CD4-positive, alpha-beta T cell treated with Interleukin-21 for 1 hour (primary cell): ENCODE results near the gene FRMPD4.

Experiments
- DNase-seq: peaks from one replicate; pipeline ENCODE4 v3.0.0-alpha.2; 2020

FRMPD4 gene

DNA sequence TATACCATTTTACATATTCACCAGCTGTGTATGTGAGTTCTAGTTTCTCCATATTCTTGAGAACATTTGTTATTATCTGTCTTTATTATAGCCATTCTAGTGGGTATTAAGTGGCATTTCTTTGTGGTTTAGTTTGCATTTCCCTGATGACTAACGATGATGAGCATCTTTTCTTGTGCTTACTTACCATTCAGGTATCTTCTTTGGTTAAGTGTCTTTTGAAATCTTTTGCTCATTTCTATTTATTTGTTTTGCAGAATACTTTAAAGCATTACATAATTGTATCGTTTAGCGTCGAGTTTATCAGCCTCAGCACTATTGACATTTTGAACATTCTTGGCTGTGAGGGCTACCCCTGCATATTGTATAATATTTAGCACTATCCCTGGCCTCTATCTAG, 85.4 kb downstream of the FRMPD4 start:
- no peak for DNase-seq

- DNase-seq = no peak
These were observed 86.8 kb downstream of the FRMPD4 start for GRCh38 chrX:12225107-12225506.

GRCh38 chrX:12227412-12228041, 89.3 kb downstream of the FRMPD4 start:
- no peak for DNase-seq

- no peak for DNase-seq
These were observed 90.6 kb downstream of the FRMPD4 start for GRCh38 chrX:12228862-12229261.

- no peak for DNase-seq
These were observed 91.7 kb downstream of the FRMPD4 start for GRCh38 chrX:12229986-12230385.

DNA sequence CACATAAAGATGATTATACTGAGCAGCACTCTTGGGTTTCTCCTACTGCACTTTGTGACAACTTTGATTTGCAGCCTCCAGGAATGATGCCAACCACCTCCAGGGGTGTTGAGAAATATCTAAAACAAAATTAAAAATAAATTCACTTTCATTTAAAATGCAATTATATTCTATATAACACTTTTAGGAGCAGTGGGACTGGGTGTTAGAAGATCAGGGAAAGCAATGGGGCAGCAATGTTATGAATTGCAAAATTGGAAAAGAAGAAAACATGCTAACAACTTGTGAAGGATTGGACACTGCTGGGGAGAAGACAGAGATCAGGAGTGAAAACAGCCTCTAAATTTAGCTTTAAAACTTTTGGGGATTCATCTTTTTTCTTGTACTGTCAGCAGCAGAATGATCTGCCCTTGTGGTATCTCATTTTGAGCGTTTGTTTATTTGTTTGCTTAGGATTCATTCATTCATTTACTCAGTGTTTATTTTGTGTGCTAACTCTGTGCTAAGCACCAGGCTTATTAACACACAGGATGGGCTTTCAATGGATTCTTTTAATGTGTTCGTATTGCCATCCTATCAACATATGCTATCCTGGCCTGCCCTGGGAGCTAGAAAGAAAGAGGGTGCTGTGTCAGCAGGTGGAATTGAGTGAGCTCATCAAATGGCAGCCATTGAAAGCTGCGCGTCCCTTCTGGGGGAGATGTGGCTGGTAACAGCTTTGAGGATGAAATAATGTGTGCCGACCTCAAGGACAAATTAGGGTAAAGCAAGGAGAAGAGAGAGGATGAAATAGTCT, 96.5 kb downstream of the FRMPD4 start:
- no peak for DNase-seq

DNA sequence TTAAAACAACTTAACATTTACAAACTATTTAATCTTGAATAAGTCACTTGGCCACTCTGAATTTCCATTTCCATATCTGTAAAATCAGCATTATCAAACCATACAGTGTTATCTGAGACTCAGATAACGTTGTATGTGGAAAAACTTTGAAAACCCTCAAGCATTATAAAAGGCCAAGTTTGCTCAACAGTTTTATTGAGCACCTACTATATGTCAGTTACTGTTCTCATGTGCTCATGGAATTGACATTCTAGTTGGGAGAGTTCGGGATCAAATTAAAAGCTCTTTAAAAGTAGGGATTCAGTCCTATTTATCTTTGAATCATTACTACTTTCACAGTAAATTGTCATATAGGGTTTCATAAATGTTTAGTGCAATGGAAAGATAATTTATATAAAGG, 97.9 kb downstream of the FRMPD4 start:
- no peak for DNase-seq

GRCh38 chrX:12237131-12237530, 98.9 kb downstream of the FRMPD4 start:
- DNase-seq = no peak

DNA sequence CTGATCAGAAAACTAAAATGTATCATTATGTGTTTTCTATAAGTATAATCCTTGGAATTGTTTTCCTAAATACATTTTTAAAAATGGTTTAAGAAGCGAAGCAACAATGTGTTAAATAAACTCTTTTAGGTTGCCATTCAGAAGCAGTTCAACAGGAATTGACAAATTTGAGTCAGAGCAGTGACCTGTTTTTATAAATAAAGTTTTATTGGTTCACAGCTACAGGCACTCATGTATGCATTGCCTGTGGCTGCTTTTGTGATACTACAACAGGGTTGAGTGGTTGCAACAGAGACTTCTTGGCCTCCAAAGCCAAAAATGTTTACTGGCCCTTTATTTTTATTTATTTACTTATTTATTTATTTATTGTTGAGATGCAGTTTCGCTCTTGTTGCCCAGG, 99.5 kb downstream of the FRMPD4 start:
- no peak for DNase-seq

DNA sequence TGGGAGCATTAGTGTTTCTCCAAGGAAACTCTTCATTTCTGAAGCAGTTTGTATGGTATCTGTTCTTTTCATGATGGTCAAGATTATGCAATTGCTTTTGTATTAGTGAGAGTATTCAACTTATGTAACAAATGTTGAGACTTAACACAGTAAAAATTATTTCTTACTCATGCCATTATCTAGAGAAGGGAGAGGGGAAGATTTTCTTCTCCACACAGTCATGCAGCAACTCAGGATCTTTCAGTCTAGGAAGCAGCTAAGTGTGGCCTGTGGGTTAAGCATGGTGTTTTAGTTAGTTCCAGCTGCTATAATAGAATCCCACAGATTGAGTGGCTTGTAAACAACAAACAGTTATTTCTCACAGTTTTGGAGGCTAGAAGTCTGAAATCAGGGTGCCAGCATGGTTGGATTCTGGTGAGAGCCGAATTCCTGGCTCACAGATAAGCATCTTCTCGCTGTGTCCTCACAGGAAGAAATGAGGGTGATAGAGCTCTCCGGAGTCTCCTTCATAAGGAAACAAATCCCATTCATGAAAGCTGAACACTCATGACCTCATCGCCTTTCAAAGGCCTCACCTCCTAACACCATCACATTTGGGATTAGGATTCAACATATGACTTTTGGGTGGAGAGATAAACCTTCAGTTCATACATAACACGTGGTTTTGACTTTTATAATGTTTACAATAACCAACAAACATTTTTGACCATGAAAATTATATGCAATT, 101.2 kb downstream of the FRMPD4 start:
- no peak for DNase-seq

DNA sequence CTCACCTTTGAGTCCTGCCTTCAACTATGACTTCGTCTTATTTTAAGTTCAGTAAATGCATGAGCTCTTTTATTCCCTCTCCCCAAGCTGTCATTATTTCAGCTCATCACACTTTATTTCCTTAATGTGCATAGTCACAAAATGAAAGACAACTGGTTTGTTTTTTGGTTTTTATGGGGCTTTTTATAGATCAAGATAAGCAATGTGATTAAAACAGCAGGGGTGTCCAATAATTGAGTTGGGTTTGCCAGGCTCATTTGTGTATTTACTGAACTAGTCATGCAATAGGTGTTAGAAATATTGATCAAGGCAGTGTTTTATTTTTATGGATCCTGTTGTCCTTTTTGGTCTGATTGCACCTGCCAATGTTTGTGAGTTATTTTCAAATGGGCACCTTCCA, 102.2 kb downstream of the FRMPD4 start:
- no peak for DNase-seq

GRCh38 chrX:12241026-12241425, 102.8 kb downstream of the FRMPD4 start:
- DNase-seq = no peak

GRCh38 chrX:12245650-12246645, 107.7 kb downstream of the FRMPD4 start:
- DNase-seq = no peak

- DNase-seq = no peak
These were observed 111.7 kb downstream of the FRMPD4 start for GRCh38 chrX:12249997-12250396.

GRCh38 chrX:12263211-12263610, 124.9 kb downstream of the FRMPD4 start:
- no peak for DNase-seq

- no peak for DNase-seq
These were observed 131.2 kb downstream of the FRMPD4 start for GRCh38 chrX:12269484-12269883.

DNA sequence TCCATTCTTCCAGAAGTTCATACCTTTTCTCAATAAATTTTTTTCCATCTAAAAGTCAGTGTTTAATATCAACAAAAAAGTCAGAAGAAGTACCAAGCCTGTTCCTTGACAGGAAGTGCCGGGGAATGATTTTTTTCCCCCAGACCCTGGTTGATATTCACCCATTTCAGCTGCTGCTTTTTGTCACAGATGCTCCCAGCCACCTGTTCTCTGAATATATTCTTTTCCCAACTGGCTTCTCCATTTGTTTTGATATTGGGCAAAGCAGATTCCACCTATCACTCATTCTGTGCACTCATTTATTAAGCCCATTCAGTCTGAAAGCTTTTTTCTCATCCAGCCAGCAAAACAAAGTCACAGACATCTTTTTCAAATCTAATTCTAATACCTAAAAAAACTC, 139.9 kb downstream of the FRMPD4 start:
- DNase-seq = no peak

GRCh38 chrX:12282991-12283390, 144.7 kb downstream of the FRMPD4 start:
- DNase-seq = no peak

- DNase-seq = no peak
These were observed 154.9 kb downstream of the FRMPD4 start for GRCh38 chrX:12292996-12293765.

- no peak for DNase-seq
These were observed 159.1 kb downstream of the FRMPD4 start for GRCh38 chrX:12297353-12297752.

- no peak for DNase-seq
These were observed 163.0 kb downstream of the FRMPD4 start for GRCh38 chrX:12301288-12301687.

- no peak for DNase-seq
These were observed 166.0 kb downstream of the FRMPD4 start for GRCh38 chrX:12304261-12304660.
